WTC11 (cell line): Measurements from ENCODE around the gene HSF2BP. TPM values are rescaled to one million over a fixed set of nuclear protein-coding genes. Genes with fewer than 3 reads are reported as not detected.

Experiments
- ATAC-seq: fragments of 200-7000 bp; cut with Tn5 transposase; 2 replicates; pipeline ENCODE4 v1.10.0; 2021; ENCODE audit warnings: mild to moderate bottlenecking, moderate library complexity
- CTCF ChIA-PET: fragments of 300-600 bp; sonication (Branson Sonifier 250); formaldehyde crosslinking; loops from one replicate; lab custom pipeline; 2021; ENCODE audit warnings: antibody characterized with exemption; lab: Charles Lee
- POLR2A ChIA-PET: fragments of 350-600 bp; sonication (Branson Sonifier 250); formaldehyde crosslinking; loops from one replicate; lab custom pipeline; 2021; ENCODE audit warnings: antibody characterized with exemption; lab: Charles Lee
- DNase-seq: peaks from one replicate; pipeline ENCODE4 v3.0.0; 2021; ENCODE audit warnings: low spot score
- H3K27ac Mint-ChIP-seq: 2 replicates; pipeline ENCODE4 v1.8.0; 2021; ENCODE audit warnings: mixed read lengths
- H3K27me3 Mint-ChIP-seq: 2 replicates; pipeline ENCODE4 v1.8.0; 2021; ENCODE audit warnings: low read depth, mild to moderate bottlenecking, moderate library complexity, mixed read lengths
- H3K36me3 Mint-ChIP-seq: 2 replicates; pipeline ENCODE4 v1.8.0; 2021; ENCODE audit warnings: mixed read lengths
- H3K4me1 Mint-ChIP-seq: 2 replicates; pipeline ENCODE4 v1.8.0; 2022; ENCODE audit warnings: mixed read lengths
- H3K4me3 Mint-ChIP-seq: 2 replicates; pipeline ENCODE4 v1.8.0; 2021; ENCODE audit warnings: mild to moderate bottlenecking, moderate library complexity, mixed read lengths
- H3K9me3 Mint-ChIP-seq: 2 replicates; pipeline ENCODE4 v1.8.0; 2021; ENCODE audit warnings: mixed read lengths
- ATF1 ChIP-seq: sonication (generic); formaldehyde crosslinking; IDR thresholded peaks from 2 replicates; pipeline ENCODE4 v1.8.1; 2023; ENCODE audit warnings: mild to moderate bottlenecking, moderate library complexity, missing genetic modification reagents
- ATF6 ChIP-seq: sonication (generic); formaldehyde crosslinking; IDR thresholded peaks from 2 replicates; pipeline ENCODE4 v1.8.1; 2023; ENCODE audit warnings: mild to moderate bottlenecking, missing genetic modification reagents
- E2F5 ChIP-seq: sonication (generic); formaldehyde crosslinking; IDR thresholded peaks from 2 replicates; pipeline ENCODE4 v1.8.1; 2022; ENCODE audit warnings: mild to moderate bottlenecking, moderate library complexity, missing genetic modification reagents
- EMX1 ChIP-seq: fragments of 250-450 bp; sonication (Bioruptor Pico); IDR thresholded peaks from 2 replicates; pipeline ENCODE4 v1.8.0; 2021; ENCODE audit warnings: mild to moderate bottlenecking
- FOXP4 ChIP-seq: sonication (generic); formaldehyde crosslinking; IDR thresholded peaks from 2 replicates; pipeline ENCODE4 v1.8.0; 2022; ENCODE audit warnings: mild to moderate bottlenecking, missing genetic modification reagents
- GRHL2 ChIP-seq: fragments of 250-450 bp; sonication (Bioruptor Pico); IDR thresholded peaks from 2 replicates; pipeline ENCODE4 v1.8.0; 2022; ENCODE audit warnings: mild to moderate bottlenecking, moderate library complexity; ENCODE audit not compliant: insufficient replicate concordance, severe bottlenecking
- JAZF1 ChIP-seq: fragments of 250-450 bp; sonication (Bioruptor Pico); IDR thresholded peaks from 2 replicates; pipeline ENCODE4 v1.9.0; 2021; ENCODE audit warnings: moderate library complexity, mild to moderate bottlenecking, inconsistent platforms
- MLX ChIP-seq: sonication (generic); formaldehyde crosslinking; IDR thresholded peaks from 2 replicates; pipeline ENCODE4 v1.8.1; 2023; ENCODE audit warnings: mild to moderate bottlenecking, missing genetic modification reagents, moderate library complexity
- OVOL2 ChIP-seq: fragments of 250-450 bp; sonication (Bioruptor Pico); IDR thresholded peaks from 2 replicates; pipeline ENCODE4 v1.9.0; 2021; ENCODE audit warnings: mild to moderate bottlenecking, borderline replicate concordance
- STAT6 ChIP-seq: sonication (generic); formaldehyde crosslinking; conservative IDR thresholded peaks from 2 replicates; pipeline ENCODE4 v1.8.1; 2023; ENCODE audit warnings: mild to moderate bottlenecking, low read depth, missing genetic modification reagents, moderate library complexity
- TEAD1 ChIP-seq: sonication (generic); formaldehyde crosslinking; IDR thresholded peaks from 2 replicates; pipeline ENCODE4 v1.8.0; 2022; ENCODE audit warnings: mild to moderate bottlenecking, missing genetic modification reagents
- ZNF121 ChIP-seq: sonication (generic); formaldehyde crosslinking; IDR thresholded peaks from 2 replicates; pipeline ENCODE4 v1.8.0; 2023; ENCODE audit warnings: missing genetic modification reagents
- ZNF416 ChIP-seq: fragments of 250-450 bp; sonication (Bioruptor Pico); IDR thresholded peaks from 2 replicates; pipeline ENCODE4 v1.9.0; 2021; ENCODE audit warnings: mild to moderate bottlenecking, inconsistent platforms
- ZNF532 ChIP-seq: fragments of 250-450 bp; sonication (Bioruptor Pico); IDR thresholded peaks from 2 replicates; pipeline ENCODE4 v1.9.0; 2021; ENCODE audit warnings: mild to moderate bottlenecking, borderline replicate concordance
- total RNA-seq: library from RNA; stranded (reverse); gene quantifications from 3 replicates; pipeline ENCODE4 v1.2.3, GENCODE V29; 2021

HSF2BP gene
- total RNA-seq, 1 experiment from 2014 or later = 1.1 TPM

GRCh38 chr21:43631411-43632107 lies 27.7 kb downstream of the HSF2BP start:
- Mint-ChIP-seq H3K4me1 (no peaks in the 10 kb centered on the region), H3K4me3 (no peak overlapping the region), H3K9me3 (peaks cover 20% of the 10 kb centered on the region), H3K27ac (no peak overlapping the region), H3K27me3 (peaks cover 5% of the 10 kb centered on the region), H3K36me3 (peaks cover 22% of the 10 kb centered on the region)
- ChIA-PET CTCF (no interaction called here), POLR2A (no interaction called here)
- no peak for ATAC-seq
- DNase-seq = no peak
- TF ChIP-seq MLX (CRISPR knock-in tag) = no peak
- TF ChIP-seq JAZF1 (CRISPR knock-in tag) = no peak
- TF ChIP-seq STAT6 (CRISPR knock-in tag) = no peak

GRCh38 chr21:43627527-43627926 lies 31.8 kb downstream of the HSF2BP start:
- DNase-seq (no peak), ATAC-seq (no peak)
- Mint-ChIP-seq H3K27me3 (peaks cover 5% of the 10 kb centered on the region; the same call in 1 of the 2 replicates), H3K36me3 (peaks cover 22% of the 10 kb centered on the region), H3K27ac (no peak overlapping the region), H3K4me3 (no peak overlapping the region), H3K4me1 (peaks cover 3% of the 10 kb centered on the region; the same call in 1 of the 2 replicates), H3K9me3 (peaks cover 20% of the 10 kb centered on the region)
- TF ChIP-seq EMX1 (CRISPR knock-in tag) (no peak), E2F5 (CRISPR knock-in tag) (no peak), GRHL2 (no peak), OVOL2 (CRISPR knock-in tag) (no peak), ZNF121 (no peak), ZNF416 (CRISPR knock-in tag) (no peak), ZNF532 (no peak)
- ChIA-PET POLR2A (no interaction called here), CTCF (interaction anchor here (1.0 kb wide), 1 partner anchor 16 kb away, joined by 3 read pairs; no protein-coding TSS in a partner anchor)

- Mint-ChIP-seq H3K4me1 (peaks cover 3% of the 10 kb centered on the region; the same call in 1 of the 2 replicates), H3K4me3 (no peak overlapping the region), H3K27me3 (peaks cover 5% of the 10 kb centered on the region; the same call in 1 of the 2 replicates), H3K27ac (no peak overlapping the region), H3K9me3 (peaks cover 28% of the 10 kb centered on the region), H3K36me3 (peaks cover 22% of the 10 kb centered on the region)
- DNase-seq = no peak
- ChIA-PET CTCF (interaction anchor here (1.3 to 1.7 kb wide), 2 partner anchors 14 to 20 kb away, joined by 3 read pairs; no protein-coding TSS in a partner anchor), POLR2A (no interaction called here)
- no peak for TF ChIP-seq FOXP4
- TF ChIP-seq ATF6 = no peak
- no peak for TF ChIP-seq ATF1 (CRISPR knock-in tag)
- no peak for TF ChIP-seq TEAD1 (CRISPR knock-in tag)
- ATAC-seq = no peak
Observed at GRCh38 chr21:43626390-43626789, 32.9 kb downstream of the HSF2BP start.
